ENCODE results near the gene SLC24A3.

DNA sequence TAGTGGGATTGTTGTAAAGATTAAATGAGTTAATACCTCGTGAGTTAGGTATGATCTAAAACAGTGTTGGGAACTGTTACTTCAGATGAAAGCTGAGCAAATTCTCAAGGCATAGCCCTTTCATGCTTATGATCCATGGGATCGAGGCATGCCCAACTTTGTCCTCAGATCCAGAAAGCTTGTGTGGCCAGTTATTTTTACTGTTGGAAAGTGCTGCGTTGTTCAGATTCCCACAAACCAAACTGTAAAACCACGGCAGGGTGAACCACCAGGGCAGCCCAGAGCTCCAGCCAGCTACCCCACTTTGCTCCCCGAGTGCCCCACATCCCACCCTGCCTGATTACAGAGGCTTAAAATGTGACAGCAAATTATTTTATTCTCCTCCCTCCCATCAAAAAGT lies 406.3 kb downstream of the SLC24A3 start:
- TF ChIP-seq, protein P1, sequence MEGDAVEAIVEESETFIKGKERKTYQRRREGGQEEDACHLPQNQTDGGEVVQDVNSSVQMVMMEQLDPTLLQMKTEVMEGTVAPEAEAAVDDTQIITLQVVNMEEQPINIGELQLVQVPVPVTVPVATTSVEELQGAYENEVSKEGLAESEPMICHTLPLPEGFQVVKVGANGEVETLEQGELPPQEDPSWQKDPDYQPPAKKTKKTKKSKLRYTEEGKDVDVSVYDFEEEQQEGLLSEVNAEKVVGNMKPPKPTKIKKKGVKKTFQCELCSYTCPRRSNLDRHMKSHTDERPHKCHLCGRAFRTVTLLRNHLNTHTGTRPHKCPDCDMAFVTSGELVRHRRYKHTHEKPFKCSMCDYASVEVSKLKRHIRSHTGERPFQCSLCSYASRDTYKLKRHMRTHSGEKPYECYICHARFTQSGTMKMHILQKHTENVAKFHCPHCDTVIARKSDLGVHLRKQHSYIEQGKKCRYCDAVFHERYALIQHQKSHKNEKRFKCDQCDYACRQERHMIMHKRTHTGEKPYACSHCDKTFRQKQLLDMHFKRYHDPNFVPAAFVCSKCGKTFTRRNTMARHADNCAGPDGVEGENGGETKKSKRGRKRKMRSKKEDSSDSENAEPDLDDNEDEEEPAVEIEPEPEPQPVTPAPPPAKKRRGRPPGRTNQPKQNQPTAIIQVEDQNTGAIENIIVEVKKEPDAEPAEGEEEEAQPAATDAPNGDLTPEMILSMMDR (IDR thresholded peaks at IDR 0.05; ENCODE audit: poor library complexity) = no peak
- TF ChIP-seq EZH2 (IDR thresholded peaks at IDR 0.05; ENCODE audit: borderline replicate concordance) (no peak), EZH2phosphoT487 (IDR thresholded peaks at IDR 0.05; ENCODE audit: low read depth, severe bottlenecking, unreplicated experiment) (no peak)
